WTC11 (cell line): ENCODE data around the gene ENDOV. TPM values are rescaled to one million over a fixed set of nuclear protein-coding genes. Genes with fewer than 3 reads are reported as not detected.
A peak's percentile ranks its signal among the peaks of the same experiment; 100 is the strongest.

Experiments used
- ATAC-seq: fragments of 200-7000 bp; cut with Tn5 transposase; 2 replicates; pipeline ENCODE4 v1.10.0; 2021; ENCODE audit warnings: mild to moderate bottlenecking, moderate library complexity
- CTCF ChIA-PET: fragments of 300-600 bp; sonication (Branson Sonifier 250); formaldehyde crosslinking; loops from one replicate; lab custom pipeline; 2021; ENCODE audit warnings: antibody characterized with exemption; lab: Charles Lee
- POLR2A ChIA-PET: fragments of 350-600 bp; sonication (Branson Sonifier 250); formaldehyde crosslinking; loops from one replicate; lab custom pipeline; 2021; ENCODE audit warnings: antibody characterized with exemption; lab: Charles Lee
- DNase-seq: peaks from one replicate; pipeline ENCODE4 v3.0.0; 2021; ENCODE audit warnings: low spot score
- H3K27ac Mint-ChIP-seq: 2 replicates; pipeline ENCODE4 v1.8.0; 2021; ENCODE audit warnings: mixed read lengths
- H3K27me3 Mint-ChIP-seq: 2 replicates; pipeline ENCODE4 v1.8.0; 2021; ENCODE audit warnings: low read depth, mild to moderate bottlenecking, moderate library complexity, mixed read lengths
- H3K36me3 Mint-ChIP-seq: 2 replicates; pipeline ENCODE4 v1.8.0; 2021; ENCODE audit warnings: mixed read lengths
- H3K4me1 Mint-ChIP-seq: 2 replicates; pipeline ENCODE4 v1.8.0; 2022; ENCODE audit warnings: mixed read lengths
- H3K4me3 Mint-ChIP-seq: 2 replicates; pipeline ENCODE4 v1.8.0; 2021; ENCODE audit warnings: mild to moderate bottlenecking, moderate library complexity, mixed read lengths
- H3K9me3 Mint-ChIP-seq: 2 replicates; pipeline ENCODE4 v1.8.0; 2021; ENCODE audit warnings: mixed read lengths
- AFF4 ChIP-seq: sonication (generic); formaldehyde crosslinking; IDR thresholded peaks from 2 replicates; pipeline ENCODE4 v1.8.1; 2023; ENCODE audit warnings: mild to moderate bottlenecking, missing genetic modification reagents, borderline replicate concordance
- ATF1 ChIP-seq: sonication (generic); formaldehyde crosslinking; IDR thresholded peaks from 2 replicates; pipeline ENCODE4 v1.8.1; 2023; ENCODE audit warnings: mild to moderate bottlenecking, moderate library complexity, missing genetic modification reagents
- ATF6 ChIP-seq: sonication (generic); formaldehyde crosslinking; IDR thresholded peaks from 2 replicates; pipeline ENCODE4 v1.8.1; 2023; ENCODE audit warnings: mild to moderate bottlenecking, missing genetic modification reagents
- CDX4 ChIP-seq: fragments of 250-450 bp; sonication (Bioruptor Pico); IDR thresholded peaks from 2 replicates; pipeline ENCODE4 v1.9.0; 2021; ENCODE audit warnings: moderate library complexity, mild to moderate bottlenecking, inconsistent platforms, borderline replicate concordance
- EMX1 ChIP-seq: fragments of 250-450 bp; sonication (Bioruptor Pico); IDR thresholded peaks from 2 replicates; pipeline ENCODE4 v1.8.0; 2021; ENCODE audit warnings: mild to moderate bottlenecking
- GABPB1 ChIP-seq: sonication (generic); formaldehyde crosslinking; IDR thresholded peaks from 2 replicates; pipeline ENCODE4 v1.8.1; 2023; ENCODE audit warnings: mild to moderate bottlenecking, missing genetic modification reagents
- IRF2 ChIP-seq: sonication (generic); formaldehyde crosslinking; IDR thresholded peaks from 2 replicates; pipeline ENCODE4 v1.8.0; 2022; ENCODE audit warnings: low read depth, missing genetic modification reagents, borderline replicate concordance
- JUN ChIP-seq: sonication (generic); formaldehyde crosslinking; IDR thresholded peaks from 2 replicates; pipeline ENCODE4 v1.8.0; 2023; ENCODE audit warnings: mild to moderate bottlenecking, missing genetic modification reagents
- NR3C1 ChIP-seq: sonication (generic); formaldehyde crosslinking; conservative IDR thresholded peaks from 2 replicates; pipeline ENCODE4 v1.8.1; 2023; ENCODE audit warnings: low read depth, mild to moderate bottlenecking, missing genetic modification reagents
- PRDM15 ChIP-seq: sonication (generic); formaldehyde crosslinking; IDR thresholded peaks from 2 replicates; pipeline ENCODE4 v1.8.0; 2022; ENCODE audit warnings: missing genetic modification reagents
- PREB ChIP-seq: sonication (generic); formaldehyde crosslinking; IDR thresholded peaks from 2 replicates; pipeline ENCODE4 v1.8.1; 2022; ENCODE audit warnings: mild to moderate bottlenecking, missing genetic modification reagents, moderate library complexity, borderline replicate concordance
- RORB ChIP-seq: fragments of 250-450 bp; sonication (Bioruptor Pico); IDR thresholded peaks from 2 replicates; pipeline ENCODE4 v1.9.0; 2021; ENCODE audit warnings: mild to moderate bottlenecking
- SOX15 ChIP-seq: fragments of 250-450 bp; sonication (Bioruptor Pico); IDR thresholded peaks from 2 replicates; pipeline ENCODE4 v1.9.0; 2021; ENCODE audit warnings: mild to moderate bottlenecking
- ZNF281 ChIP-seq: sonication (generic); formaldehyde crosslinking; IDR thresholded peaks from 2 replicates; pipeline ENCODE4 v1.8.0; 2023; ENCODE audit warnings: mild to moderate bottlenecking, missing genetic modification reagents
- total RNA-seq: library from RNA; stranded (reverse); gene quantifications from 3 replicates; pipeline ENCODE4 v1.2.3, GENCODE V29; 2021

ENDOV gene
- total RNA-seq, 1 experiment from 2014 or later: 25.2 TPM

GRCh38 chr17:80416260-80416939, 1.4 kb downstream of the ENDOV start (continued):
- TF ChIP-seq ATF6 (CRISPR knock-in tag): no peak
- TF ChIP-seq NR3C1 (CRISPR knock-in tag): no peak
- TF ChIP-seq IRF2 (CRISPR knock-in tag): no peak
- TF ChIP-seq SOX15 (CRISPR knock-in tag): no peak

- CTCF ChIA-PET: interaction anchor here (3.8 kb wide), 1 partner anchor 10 kb away, joined by 13 read pairs; no protein-coding TSS in a partner anchor
- DNase-seq (no peak), ATAC-seq (no peak)
- peak overlapping the region; percentile 89 for H3K4me3 Mint-ChIP-seq
- peaks cover 6% of the 10 kb centered on the region; the same call in 1 of the 2 replicates for H3K36me3 Mint-ChIP-seq
- peaks cover 9% of the 10 kb centered on the region for H3K4me1 Mint-ChIP-seq
- TF ChIP-seq PRDM15: no peak
- no peak for TF ChIP-seq ZNF281
- no peak for TF ChIP-seq RORB (CRISPR knock-in tag)
- TF ChIP-seq EMX1 (CRISPR knock-in tag): no peak
- TF ChIP-seq ATF1 (CRISPR knock-in tag): no peak
- TF ChIP-seq GABPB1 (CRISPR knock-in tag): no peak
- TF ChIP-seq AFF4 (CRISPR knock-in tag): no peak
- TF ChIP-seq CDX4: no peak
- TF ChIP-seq JUN (CRISPR knock-in tag): no peak
- no peak for TF ChIP-seq PREB (CRISPR knock-in tag)
- H3K9me3 Mint-ChIP-seq: no peaks in the 10 kb centered on the region
- no peak overlapping the region for H3K27ac Mint-ChIP-seq
- POLR2A ChIA-PET: no interaction called here
- peaks cover 28% of the 10 kb centered on the region for H3K27me3 Mint-ChIP-seq
Measured at GRCh38 chr17:80416940-80417293, 1.9 kb downstream of the ENDOV start.
